ENCODE data around the gene AFAP1L2. TPM values are rescaled to one million over a fixed set of nuclear protein-coding genes. Genes with fewer than 3 reads are reported as not detected.

AFAP1L2 gene
- total and polyA plus RNA-seq, 4 experiments from 2014 or later: 0.50 to 4.3 (median 2.3) TPM

DNA sequence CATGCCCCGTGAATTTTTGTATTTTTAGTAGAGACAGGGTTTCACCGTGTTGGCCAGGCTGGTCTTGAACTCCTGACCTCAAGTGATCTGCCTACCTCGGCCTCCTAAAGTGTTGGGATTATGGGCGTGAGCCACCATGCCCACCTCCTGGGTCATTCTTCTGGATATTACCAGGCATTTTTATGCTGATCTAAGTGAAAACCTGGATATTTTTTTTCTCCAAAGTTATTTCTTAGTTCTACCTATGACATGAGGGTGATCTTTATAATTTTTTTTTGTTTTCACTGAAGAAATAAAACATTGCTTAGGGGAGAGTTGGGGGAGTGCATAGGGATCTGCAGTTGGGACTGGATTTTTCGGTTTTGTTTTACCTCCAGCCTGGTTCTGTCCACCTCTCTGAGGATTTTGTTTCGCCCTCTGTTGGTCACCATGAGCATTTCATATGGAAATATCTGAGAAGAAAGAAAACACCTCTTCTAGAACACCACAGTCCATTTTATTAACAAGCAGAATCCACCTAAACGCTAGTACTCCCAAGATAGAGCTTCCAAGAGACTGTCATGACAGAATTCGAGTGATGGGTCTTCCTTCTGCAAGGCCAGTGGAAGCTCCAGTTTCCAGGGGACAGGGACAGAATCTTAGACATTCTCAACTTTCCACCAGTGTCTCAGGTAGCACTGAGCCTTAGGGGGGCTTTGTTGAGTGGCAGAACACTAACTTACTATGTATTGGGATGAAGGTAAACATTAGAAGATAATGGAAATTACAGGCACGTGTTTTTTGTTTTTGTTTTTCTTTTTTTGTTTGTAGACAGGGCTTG is 33.4 kb upstream of the AFAP1L2 start:
- no peak overlapping the region for H3K4me3 ChIP-seq (ENCODE audit: low read length in 2 of 2)
- H3K27me3 ChIP-seq (ENCODE audit: insufficient read depth, low read length): no peaks in the 10 kb centered on the region
- DNase-seq: no peak
- Mint-ChIP-seq H3K27ac (peak overlapping the region in 3 of 7 donors; percentile 9 to 49 (median 11)), H3K4me1 (peaks cover 0 to 3% (median 0%) of the 10 kb centered on the region in 4 donors), H3K27me3 (no peaks in the 10 kb centered on the region), H3K9me3 (no peaks in the 10 kb centered on the region), H3K4me3 (no peak overlapping the region), H3K36me3 (peaks cover 86 to 94% of the 10 kb centered on the region in 2 donors)
- no peak overlapping the region for H3K27ac ChIP-seq (ENCODE audit: low read depth, low read length)
- peaks cover 72% of the 10 kb centered on the region for H3K36me3 ChIP-seq (ENCODE audit: insufficient read depth, low read length)
- intact Hi-C loops (cut with micrococcal nuclease): no loop called here
- ChIA-PET CTCF (ENCODE audit: partially characterized antibody) (interaction anchor here (1.1 to 1.7 kb wide), 3 partner anchors 33 to 363 kb away, joined by 3 to 5 read pairs (median 4); no protein-coding TSS in a partner anchor), POLR2A (ENCODE audit: partially characterized antibody) (interaction anchor here (0.9 kb wide), 1 partner anchor 10 kb away, joined by 3 read pairs; no protein-coding TSS in a partner anchor)
- no peaks in the 10 kb centered on the region for H3K9me3 ChIP-seq (ENCODE audit: control insufficient read depth in 1 of 2, low read length in 2 of 2)
- H3K4me1 ChIP-seq (ENCODE audit: insufficient read depth, low read length): no peaks in the 10 kb centered on the region

DNA sequence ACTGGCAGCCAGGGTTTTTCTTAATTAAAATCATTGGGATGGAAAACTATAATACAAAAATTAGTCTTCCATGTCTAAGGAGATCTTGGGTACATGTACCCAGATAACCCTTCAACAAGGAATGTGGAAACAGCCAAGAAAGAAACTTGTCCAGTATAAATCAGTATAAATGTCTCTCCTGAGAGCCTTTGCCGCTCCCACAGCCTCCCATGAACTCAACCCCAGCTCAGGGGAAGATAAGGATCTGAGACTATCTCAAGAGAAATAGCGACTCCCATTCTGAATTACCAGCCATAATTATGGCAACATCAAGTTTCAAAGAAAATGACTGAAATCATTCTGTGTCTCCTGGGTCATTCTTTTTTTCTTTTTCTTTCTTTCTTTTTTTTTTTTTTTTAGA is 32.6 kb upstream of the AFAP1L2 start:
- Mint-ChIP-seq H3K4me3 (no peak overlapping the region), H3K9me3 (no peaks in the 10 kb centered on the region), H3K27ac (peak overlapping the region in 1 of 7 donors; percentile 26), H3K36me3 (peaks cover 87 to 94% of the 10 kb centered on the region in 2 donors), H3K27me3 (no peaks in the 10 kb centered on the region), H3K4me1 (peaks cover 0 to 3% (median 0%) of the 10 kb centered on the region in 4 donors)
- Histone ChIP-seq H3K27ac (ENCODE audit: low read depth, low read length) (no peak overlapping the region), H3K4me1 (ENCODE audit: insufficient read depth, low read length) (no peaks in the 10 kb centered on the region), H3K9me3 (ENCODE audit: control insufficient read depth in 1 of 2, low read length in 2 of 2) (no peaks in the 10 kb centered on the region), H3K27me3 (ENCODE audit: insufficient read depth, low read length) (no peaks in the 10 kb centered on the region), H3K4me3 (ENCODE audit: low read length in 2 of 2) (no peak overlapping the region), H3K36me3 (ENCODE audit: insufficient read depth, low read length) (peaks cover 72% of the 10 kb centered on the region)
- no peak for DNase-seq
- intact Hi-C loops (cut with micrococcal nuclease): no loop called here
- ChIA-PET POLR2A (ENCODE audit: partially characterized antibody) (no interaction called here), CTCF (ENCODE audit: partially characterized antibody) (no interaction called here)

DNA sequence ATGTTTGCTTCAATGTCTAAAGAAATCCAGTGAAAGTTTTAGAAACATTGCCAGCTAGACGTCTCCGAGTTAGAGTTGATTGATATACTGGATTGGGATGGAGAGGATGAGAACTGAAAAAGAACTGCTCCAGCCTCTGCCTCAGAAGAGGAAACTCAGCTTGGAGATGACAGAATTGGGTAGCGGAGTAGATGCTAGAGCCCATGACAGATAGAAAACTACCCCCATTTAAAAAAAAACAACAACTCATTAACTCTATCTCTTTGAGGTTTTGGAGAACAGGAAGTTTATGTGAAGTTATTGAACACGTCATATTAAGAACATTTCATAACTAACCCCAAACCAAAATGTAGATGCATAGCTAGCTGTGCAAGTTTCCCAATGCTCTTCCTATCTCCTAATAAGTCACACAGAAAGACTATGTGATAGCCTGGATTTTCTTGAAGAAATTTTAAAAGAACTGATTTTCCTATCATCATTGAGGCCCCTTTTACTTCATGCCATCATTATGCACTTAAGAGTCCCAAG is 28.3 kb upstream of the AFAP1L2 start:
- Mint-ChIP-seq H3K27ac (peak overlapping the region in 5 of 7 donors; percentile 22 to 64 (median 36)), H3K36me3 (peaks cover 67 to 74% of the 10 kb centered on the region in 2 donors), H3K4me3 (no peak overlapping the region), H3K9me3 (no peaks in the 10 kb centered on the region), H3K27me3 (no peaks in the 10 kb centered on the region), H3K4me1 (peaks cover 0 to 3% (median 0%) of the 10 kb centered on the region in 4 donors)
- ChIA-PET POLR2A (ENCODE audit: partially characterized antibody) (no interaction called here), CTCF (ENCODE audit: partially characterized antibody) (interaction anchor here (0.6 to 2.1 kb wide), 2 partner anchors 129 to 185 kb away, joined by 3 to 6 read pairs; no protein-coding TSS in a partner anchor)
- no peaks in the 10 kb centered on the region for H3K4me1 ChIP-seq (ENCODE audit: insufficient read depth, low read length)
- no peak for DNase-seq
- H3K36me3 ChIP-seq (ENCODE audit: insufficient read depth, low read length): peaks cover 31% of the 10 kb centered on the region
- no peak overlapping the region for H3K4me3 ChIP-seq (ENCODE audit: low read length in 2 of 2)
- no peaks in the 10 kb centered on the region for H3K27me3 ChIP-seq (ENCODE audit: insufficient read depth, low read length)
- no peak overlapping the region for H3K27ac ChIP-seq (ENCODE audit: low read depth, low read length)
- intact Hi-C loops (cut with micrococcal nuclease): no loop called here
- H3K9me3 ChIP-seq (ENCODE audit: control insufficient read depth in 1 of 2, low read length in 2 of 2): no peaks in the 10 kb centered on the region

DNA sequence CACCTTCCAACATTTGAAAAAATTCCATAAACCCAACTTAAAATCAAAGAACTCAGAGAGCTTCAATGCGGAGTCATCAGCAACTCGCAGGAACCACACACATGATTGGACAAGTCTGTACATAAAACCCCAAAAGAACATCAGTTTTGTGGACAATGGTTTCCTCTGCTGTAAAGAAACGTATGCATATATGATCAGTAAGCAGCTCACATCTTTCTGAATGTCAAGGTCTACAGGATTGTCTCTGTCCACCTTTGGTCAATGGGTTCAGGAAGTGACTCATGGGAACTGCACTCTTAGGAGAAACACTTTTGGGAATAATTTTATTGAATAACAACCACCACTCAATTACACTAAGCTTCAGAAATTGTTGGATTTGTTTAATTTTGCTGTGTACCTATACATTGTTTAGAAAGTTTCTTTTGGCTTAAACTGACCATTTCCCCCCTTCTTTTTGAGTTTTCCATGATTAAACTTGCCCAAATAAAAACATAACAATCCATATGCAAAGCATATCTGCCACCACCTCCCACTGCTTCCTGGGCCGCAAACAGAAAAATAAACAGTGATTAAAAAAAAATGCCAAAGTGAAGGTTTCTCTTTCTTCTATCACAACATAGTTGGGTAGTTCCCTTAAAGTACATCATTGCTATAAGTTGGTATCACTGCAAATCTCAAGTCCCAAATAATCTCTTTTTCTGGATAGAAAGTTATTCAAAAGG is 27.3 kb upstream of the AFAP1L2 start:
- intact Hi-C loops (cut with micrococcal nuclease): no loop called here
- Histone ChIP-seq H3K27me3 (ENCODE audit: insufficient read depth, low read length) (no peaks in the 10 kb centered on the region), H3K4me1 (ENCODE audit: insufficient read depth, low read length) (no peaks in the 10 kb centered on the region), H3K36me3 (ENCODE audit: insufficient read depth, low read length) (peaks cover 22% of the 10 kb centered on the region), H3K9me3 (ENCODE audit: control insufficient read depth in 1 of 2, low read length in 2 of 2) (no peaks in the 10 kb centered on the region), H3K27ac (ENCODE audit: low read depth, low read length) (no peak overlapping the region), H3K4me3 (ENCODE audit: low read length in 2 of 2) (no peak overlapping the region)
- H3K27me3 Mint-ChIP-seq: no peaks in the 10 kb centered on the region
- H3K27ac Mint-ChIP-seq: peak overlapping the region in 3 of 7 donors; percentile 14 to 58 (median 18)
- H3K36me3 Mint-ChIP-seq: peaks cover 60 to 63% of the 10 kb centered on the region in 2 donors
- CTCF ChIA-PET (ENCODE audit: partially characterized antibody): interaction anchor here (2.1 kb wide), 1 partner anchor 128 kb away, joined by 6 read pairs; no protein-coding TSS in a partner anchor
- POLR2A ChIA-PET (ENCODE audit: partially characterized antibody): interaction anchor here (0.6 kb wide), 1 partner anchor 372 kb away, joined by 3 read pairs; no protein-coding TSS in a partner anchor
- no peaks in the 10 kb centered on the region for H3K9me3 Mint-ChIP-seq
- H3K4me3 Mint-ChIP-seq: no peak overlapping the region
- H3K4me1 Mint-ChIP-seq: peaks cover 0 to 3% (median 0%) of the 10 kb centered on the region in 4 donors
- DNase-seq: no peak

DNA sequence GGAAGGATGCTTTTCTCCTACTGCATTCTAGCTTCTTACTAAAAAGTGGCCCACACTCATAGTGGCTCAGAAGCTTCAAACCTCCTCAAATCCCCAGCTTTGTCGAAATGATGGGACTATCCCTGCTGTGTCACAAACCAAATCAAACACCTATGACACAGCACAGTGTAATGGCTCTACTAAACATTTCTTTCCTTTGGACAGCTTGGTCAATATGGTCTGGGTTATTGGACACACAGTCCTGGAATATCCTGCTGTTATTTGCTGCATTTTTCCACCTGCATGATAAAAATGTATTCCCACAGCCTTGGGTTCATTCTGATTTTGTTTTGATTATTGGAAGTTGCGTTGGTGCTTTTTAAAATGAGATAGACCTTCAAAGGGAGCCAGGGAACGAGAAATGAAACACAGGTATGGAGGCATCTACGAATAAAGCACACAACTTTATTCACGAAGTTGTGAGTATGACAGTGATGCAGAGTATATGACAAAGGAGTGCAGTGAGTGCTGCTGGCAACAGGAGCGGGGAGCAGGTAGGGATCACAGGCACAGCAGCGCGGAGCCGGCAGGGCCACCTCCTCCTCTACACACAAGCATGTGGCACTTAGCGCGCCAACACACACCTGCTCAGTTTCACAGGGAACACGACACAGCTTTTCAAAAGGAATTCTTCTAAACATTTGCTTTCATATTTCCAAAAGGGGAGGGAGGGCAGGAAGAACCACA is 26.5 kb upstream of the AFAP1L2 start:
- Histone ChIP-seq H3K4me3 (ENCODE audit: low read length in 2 of 2) (no peak overlapping the region), H3K36me3 (ENCODE audit: insufficient read depth, low read length) (peaks cover 17% of the 10 kb centered on the region), H3K9me3 (ENCODE audit: control insufficient read depth in 1 of 2, low read length in 2 of 2) (no peaks in the 10 kb centered on the region), H3K27me3 (ENCODE audit: insufficient read depth, low read length) (no peaks in the 10 kb centered on the region), H3K27ac (ENCODE audit: low read depth, low read length) (no peak overlapping the region), H3K4me1 (ENCODE audit: insufficient read depth, low read length) (no peaks in the 10 kb centered on the region)
- CTCF ChIA-PET (ENCODE audit: partially characterized antibody): no interaction called here
- POLR2A ChIA-PET (ENCODE audit: partially characterized antibody): interaction anchor here (0.6 kb wide), 1 partner anchor 372 kb away, joined by 3 read pairs; no protein-coding TSS in a partner anchor
- no peaks in the 10 kb centered on the region for H3K27me3 Mint-ChIP-seq
- no peaks in the 10 kb centered on the region for H3K9me3 Mint-ChIP-seq
- no peak overlapping the region for H3K27ac Mint-ChIP-seq
- intact Hi-C loops (cut with micrococcal nuclease): no loop called here
- H3K36me3 Mint-ChIP-seq: peaks cover 52 to 56% of the 10 kb centered on the region in 2 donors
- H3K4me3 Mint-ChIP-seq: no peak overlapping the region
- DNase-seq: no peak
- peaks cover 0 to 3% (median 0%) of the 10 kb centered on the region in 4 donors for H3K4me1 Mint-ChIP-seq

DNA sequence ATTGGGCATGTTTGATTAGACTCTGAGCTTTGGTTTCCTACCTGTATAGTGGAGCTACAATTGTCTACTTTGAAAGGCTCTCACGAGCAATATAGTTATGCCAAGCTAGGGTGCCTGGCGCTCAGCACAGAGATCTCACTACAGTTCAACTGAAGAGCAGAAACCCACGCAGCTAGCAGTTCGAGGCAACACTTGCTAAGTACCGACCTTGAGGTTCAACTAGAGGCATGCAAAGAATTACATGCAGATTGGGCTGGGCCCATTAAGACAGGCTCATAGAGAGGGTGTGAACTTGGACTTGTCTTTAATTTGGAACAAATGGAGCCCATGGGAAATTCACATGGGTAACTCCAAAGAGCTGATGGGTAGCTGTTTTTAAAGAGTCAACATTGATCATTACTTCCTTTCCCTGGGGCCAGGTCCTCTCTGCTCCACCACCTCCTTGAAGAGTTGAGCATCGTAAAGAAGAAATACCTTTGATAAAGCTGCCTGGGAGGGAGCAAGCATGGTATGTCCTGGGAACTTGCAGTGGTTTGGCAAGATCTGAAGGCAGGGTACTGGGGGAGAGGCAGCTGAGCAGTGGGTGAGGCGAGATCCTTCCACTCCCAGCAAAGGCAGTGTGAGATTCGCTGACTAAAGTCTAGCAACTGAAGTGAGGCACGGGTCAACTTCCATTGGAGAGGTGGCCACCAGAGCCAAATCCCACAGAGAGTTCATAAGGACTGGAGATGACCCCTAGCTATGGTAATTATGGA is 25.5 kb upstream of the AFAP1L2 start:
- Histone ChIP-seq H3K36me3 (ENCODE audit: insufficient read depth, low read length) (peaks cover 10% of the 10 kb centered on the region), H3K27me3 (ENCODE audit: insufficient read depth, low read length) (no peaks in the 10 kb centered on the region), H3K27ac (ENCODE audit: low read depth, low read length) (no peak overlapping the region), H3K4me1 (ENCODE audit: insufficient read depth, low read length) (no peaks in the 10 kb centered on the region), H3K9me3 (ENCODE audit: control insufficient read depth in 1 of 2, low read length in 2 of 2) (no peaks in the 10 kb centered on the region), H3K4me3 (ENCODE audit: low read length in 2 of 2) (no peak overlapping the region)
- ChIA-PET POLR2A (ENCODE audit: partially characterized antibody) (no interaction called here), CTCF (ENCODE audit: partially characterized antibody) (interaction anchor here (0.9 to 1.0 kb wide), 2 partner anchors 126 to 274 kb away, joined by 3 read pairs; no protein-coding TSS in a partner anchor)
- Mint-ChIP-seq H3K9me3 (peaks cover 0 to 4% (median 0%) of the 10 kb centered on the region in 8 donors), H3K27ac (peak overlapping the region in 1 of 7 donors; percentile 44), H3K4me1 (peaks cover 0 to 3% (median 0%) of the 10 kb centered on the region in 4 donors), H3K36me3 (peaks cover 43 to 45% of the 10 kb centered on the region in 2 donors), H3K4me3 (no peak overlapping the region), H3K27me3 (no peaks in the 10 kb centered on the region)
- intact Hi-C loops (cut with micrococcal nuclease): no loop called here
- DNase-seq: no peak
